ENCODE measurements around the gene PLCB3.
"Not testable (repeated sequence)": the region's sequence is repeated elsewhere in the genome, so short reads cannot be mapped to it uniquely, and the experiment has no call there.

The PLCB3 gene

GRCh38 chr11:64313491-64314145 is 62.3 kb downstream of the PLCB3 start:
- no peak for DNase-seq (ENCODE audit: extremely low read depth, low read depth)
- peak; percentile 2 for TF ChIP-seq CTCF (IDR thresholded peaks at IDR 0.05; ENCODE audit: low read depth, low read length)

GRCh38 chr11:64314146-64314804 is 62.9 kb downstream of the PLCB3 start:
- TF ChIP-seq CTCF (IDR thresholded peaks at IDR 0.05; ENCODE audit: low read depth, low read length) = no peak
- no peak for DNase-seq (ENCODE audit: extremely low read depth, low read depth)

GRCh38 chr11:64314805-64315561 is 63.7 kb downstream of the PLCB3 start:
- no peak for TF ChIP-seq CTCF (IDR thresholded peaks at IDR 0.05; ENCODE audit: low read depth, low read length)
- DNase-seq (ENCODE audit: extremely low read depth, low read depth) = no peak

DNA sequence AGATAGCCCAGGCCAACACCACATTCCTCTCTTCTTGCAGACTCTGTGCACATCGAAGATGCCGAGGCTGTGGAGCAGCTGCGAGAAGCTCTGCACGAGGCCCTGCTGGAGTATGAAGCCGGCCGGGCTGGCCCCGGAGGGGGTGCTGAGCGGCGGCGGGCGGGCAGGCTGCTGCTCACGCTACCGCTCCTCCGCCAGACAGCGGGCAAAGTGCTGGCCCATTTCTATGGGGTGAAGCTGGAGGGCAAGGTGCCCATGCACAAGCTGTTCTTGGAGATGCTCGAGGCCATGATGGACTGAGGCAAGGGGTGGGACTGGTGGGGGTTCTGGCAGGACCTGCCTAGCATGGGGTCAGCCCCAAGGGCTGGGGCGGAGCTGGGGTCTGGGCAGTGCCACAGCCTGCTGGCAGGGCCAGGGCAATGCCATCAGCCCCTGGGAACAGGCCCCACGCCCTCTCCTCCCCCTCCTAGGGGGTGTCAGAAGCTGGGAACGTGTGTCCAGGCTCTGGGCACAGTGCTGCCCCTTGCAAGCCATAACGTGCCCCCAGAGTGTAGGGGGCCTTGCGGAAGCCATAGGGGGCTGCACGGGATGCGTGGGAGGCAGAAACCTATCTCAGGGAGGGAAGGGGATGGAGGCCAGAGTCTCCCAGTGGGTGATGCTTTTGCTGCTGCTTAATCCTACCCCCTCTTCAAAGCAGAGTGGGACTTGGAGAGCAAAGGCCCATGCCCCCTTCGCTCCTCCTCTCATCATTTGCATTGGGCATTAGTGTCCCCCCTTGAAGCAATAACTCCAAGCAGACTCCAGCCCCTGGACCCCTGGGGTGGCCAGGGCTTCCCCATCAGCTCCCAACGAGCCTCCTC is 64.6 kb downstream of the PLCB3 start:
- DNase-seq (ENCODE audit: extremely low read depth, low read depth) = not testable (repeated sequence)

- TF ChIP-seq CTCF (IDR thresholded peaks at IDR 0.05; ENCODE audit: low read depth, low read length) = no peak
- no peak for DNase-seq (ENCODE audit: extremely low read depth, low read depth)
Observed at GRCh38 chr11:64316672-64317324, 65.5 kb downstream of the PLCB3 start.

- no peak for TF ChIP-seq CTCF (IDR thresholded peaks at IDR 0.05; ENCODE audit: low read depth, low read length)
- peak; percentile 90 for DNase-seq (ENCODE audit: extremely low read depth, low read depth)
Observed at GRCh38 chr11:64317325-64317960, 66.1 kb downstream of the PLCB3 start, which contains the start of gene TRMT112. TSS of gene TRMT112 (minus strand) at chr11:64317559. CDS start at chr11:64317526, 33 bp downstream.
